ENCODE measurements around the gene DPCD. TPM values are rescaled to one million over a fixed set of nuclear protein-coding genes. Genes with fewer than 3 reads are reported as not detected.

Gene DPCD
- 3.6 and 4.8 TPM in 2 replicates for total RNA-seq

DNA sequence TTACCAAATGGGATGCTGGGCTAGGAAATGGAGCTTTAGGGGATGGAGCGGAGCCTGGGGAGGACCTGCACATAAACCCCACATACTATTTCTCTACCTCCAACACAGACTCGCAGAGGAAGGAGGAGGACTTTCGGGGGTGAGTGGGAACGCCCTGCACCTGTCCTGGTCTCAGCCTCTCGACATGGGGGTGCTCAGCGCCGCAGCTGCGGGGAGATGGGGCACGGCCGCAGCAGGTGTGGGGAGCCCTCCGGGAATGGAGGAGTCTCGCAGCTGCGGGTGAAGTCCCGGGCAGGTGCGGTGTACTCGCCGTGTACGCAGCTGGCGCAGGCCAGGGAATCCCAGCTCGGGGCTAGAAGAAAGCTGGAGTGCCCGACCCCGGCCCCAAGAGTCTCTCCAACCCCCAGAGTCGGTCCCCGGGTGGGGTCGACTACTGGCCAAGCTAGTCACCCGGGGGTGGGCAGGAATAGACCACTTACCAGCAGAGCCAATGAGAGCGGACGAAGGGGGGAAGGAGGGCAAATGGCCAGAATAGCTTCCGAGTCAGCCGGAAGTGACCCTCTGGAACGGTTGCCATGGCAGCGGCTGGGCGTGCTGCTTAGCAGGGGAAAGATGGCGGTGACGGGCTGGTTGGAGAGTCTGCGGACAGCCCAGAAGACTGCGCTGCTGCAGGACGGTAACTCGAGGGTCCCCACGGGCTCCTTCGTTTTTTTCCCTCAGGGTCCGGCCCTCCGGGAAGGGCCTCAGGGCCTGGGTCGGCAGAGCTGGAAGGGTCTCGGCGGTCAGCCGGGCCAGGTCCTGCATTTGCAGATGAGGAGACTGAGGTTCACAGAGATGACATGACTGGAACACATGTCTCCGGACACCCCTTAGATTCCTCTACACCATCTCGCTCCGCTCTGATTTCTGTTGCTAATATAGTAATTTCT is at the start of gene DPCD, which contains the start of gene POLL:
Gene DPCD (plus strand): TSS at position 597 of the 929 bp plus-strand sequence. CDS start 16 bp downstream, at position 613.
Gene POLL (minus strand): TSS at position 533 of the 929 bp plus-strand sequence. CDS start 897 bp downstream, outside the sequence.
- peaks cover 11% of the 10 kb centered on the region for H3K36me3 Mint-ChIP-seq (ENCODE audit: low read depth)
- no peaks in the 10 kb centered on the region for H3K9me3 Mint-ChIP-seq
- peak within 1 kb of the TSS; percentile 93 for H3K4me3 Mint-ChIP-seq
- H3K27me3 Mint-ChIP-seq (ENCODE audit: insufficient read depth), result peaks cover 4% of the 10 kb centered on the region
- peak within 1 kb of the TSS; percentile 81 for H3K27ac Mint-ChIP-seq
- peaks cover 24% of the 10 kb centered on the region for H3K4me1 Mint-ChIP-seq (ENCODE audit: low read depth)
- peak; percentile 85 for DNase-seq (ENCODE audit: low spot score)
- intact Hi-C loops (cut with micrococcal nuclease), result loop anchor here (1.0 to 5.0 kb wide), 5 partner anchors 107 to 675 kb away; partner anchors contain the start of genes FBXW4, NOLC1, NPM3 and SLF2

DNA sequence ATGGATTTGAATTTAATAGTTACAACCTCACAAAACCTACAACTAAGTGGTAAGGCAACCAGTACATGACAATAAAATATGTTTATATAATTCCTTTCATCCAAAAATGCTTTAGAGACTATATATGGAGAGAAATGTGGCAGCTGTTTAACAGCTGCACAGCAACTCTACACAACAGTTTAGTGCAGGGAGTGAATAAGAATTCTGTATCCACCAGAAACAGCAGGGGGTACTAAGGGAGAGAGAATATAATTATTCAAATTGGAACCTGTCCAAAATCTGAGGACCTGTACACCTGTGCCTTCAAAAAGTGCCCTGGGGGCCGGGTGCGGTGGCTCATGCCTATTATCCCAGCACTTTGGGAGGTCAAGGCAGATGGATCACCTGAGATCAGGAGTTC is 49.7 kb upstream of the DPCD start:
- Mint-ChIP-seq H3K27ac (no peak overlapping the region), H3K4me1 (ENCODE audit: low read depth) (peaks cover 5% of the 10 kb centered on the region), H3K4me3 (no peak overlapping the region), H3K27me3 (ENCODE audit: insufficient read depth) (no peaks in the 10 kb centered on the region), H3K9me3 (no peaks in the 10 kb centered on the region), H3K36me3 (ENCODE audit: low read depth) (peaks cover 6% of the 10 kb centered on the region)
- no peak for DNase-seq (ENCODE audit: low spot score)
- intact Hi-C loops (cut with micrococcal nuclease), result no loop called here

DNA sequence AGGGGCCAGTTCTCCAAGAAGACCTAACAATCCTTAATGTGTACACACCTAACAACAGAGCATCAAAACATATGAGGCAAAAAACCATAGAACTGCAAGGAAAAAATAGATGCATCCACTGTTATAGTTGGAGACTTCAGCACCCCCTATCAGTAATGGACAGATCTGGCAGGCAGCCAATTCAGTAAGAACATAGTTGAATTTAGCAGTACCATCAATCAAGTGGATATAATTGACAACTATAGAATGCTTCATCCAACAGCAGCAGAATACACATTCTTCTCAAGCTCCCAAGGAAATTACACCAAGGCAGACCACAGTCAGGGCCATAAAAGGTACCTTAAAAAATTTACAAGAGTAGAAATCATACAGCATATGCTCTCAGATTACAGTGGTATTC is 42.2 kb upstream of the DPCD start:
- no peaks in the 10 kb centered on the region for H3K27me3 Mint-ChIP-seq (ENCODE audit: insufficient read depth)
- no peaks in the 10 kb centered on the region for H3K4me1 Mint-ChIP-seq (ENCODE audit: low read depth)
- no peak overlapping the region for H3K27ac Mint-ChIP-seq
- intact Hi-C loops (cut with micrococcal nuclease), result no loop called here
- DNase-seq (ENCODE audit: low spot score), result no peak
- no peak overlapping the region for H3K4me3 Mint-ChIP-seq
- H3K36me3 Mint-ChIP-seq (ENCODE audit: low read depth), result peaks cover 5% of the 10 kb centered on the region
- H3K9me3 Mint-ChIP-seq, result no peaks in the 10 kb centered on the region

DNA sequence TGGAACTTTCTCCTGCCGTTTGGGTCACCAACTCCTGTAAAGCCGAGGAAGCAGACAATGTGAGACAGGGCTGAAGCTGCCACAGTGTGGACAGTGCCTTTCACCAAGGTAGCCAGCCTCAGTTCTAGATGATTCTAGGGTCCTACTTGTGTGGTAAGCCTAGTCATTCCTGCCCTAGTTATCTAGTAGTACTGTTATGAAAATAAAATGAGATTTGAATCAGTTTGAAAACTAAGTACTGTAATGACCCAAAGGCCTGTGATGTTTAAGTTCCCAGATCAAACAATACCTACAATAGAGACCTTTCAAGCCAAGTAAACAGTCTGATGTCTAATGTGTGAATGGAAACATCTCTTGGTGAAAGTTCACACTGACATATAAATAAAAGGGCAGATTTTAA is 37.2 kb upstream of the DPCD start:
- no peaks in the 10 kb centered on the region for H3K9me3 Mint-ChIP-seq
- H3K4me3 Mint-ChIP-seq, result no peak overlapping the region
- H3K4me1 Mint-ChIP-seq (ENCODE audit: low read depth), result no peaks in the 10 kb centered on the region
- no peaks in the 10 kb centered on the region for H3K27me3 Mint-ChIP-seq (ENCODE audit: insufficient read depth)
- DNase-seq (ENCODE audit: low spot score), result no peak
- H3K27ac Mint-ChIP-seq, result no peak overlapping the region
- H3K36me3 Mint-ChIP-seq (ENCODE audit: low read depth), result peaks cover 26% of the 10 kb centered on the region
- intact Hi-C loops (cut with micrococcal nuclease), result no loop called here

DNA sequence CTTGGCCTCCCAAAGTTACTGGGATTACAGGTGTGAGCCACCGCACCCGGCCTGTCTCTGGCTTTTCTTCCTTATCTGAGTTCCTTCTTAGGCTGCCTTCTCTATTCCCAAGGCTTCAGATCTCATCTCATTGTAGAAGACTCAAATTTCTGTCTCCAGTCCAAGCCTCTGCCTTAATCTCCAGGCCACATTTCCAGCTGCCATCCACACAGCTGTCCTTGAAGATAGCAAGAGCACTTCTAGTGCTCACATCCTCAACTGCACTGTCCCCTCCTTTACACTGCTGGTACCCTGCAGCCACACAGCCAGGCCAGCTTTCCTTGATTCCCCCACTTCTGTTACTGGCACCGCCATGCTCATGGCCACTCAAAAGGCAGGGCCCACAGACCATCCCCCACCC is 35.7 kb upstream of the DPCD start:
- Mint-ChIP-seq H3K4me1 (ENCODE audit: low read depth) (no peaks in the 10 kb centered on the region), H3K36me3 (ENCODE audit: low read depth) (peaks cover 26% of the 10 kb centered on the region), H3K4me3 (no peak overlapping the region), H3K27me3 (ENCODE audit: insufficient read depth) (no peaks in the 10 kb centered on the region), H3K27ac (no peak overlapping the region), H3K9me3 (no peaks in the 10 kb centered on the region)
- intact Hi-C loops (cut with micrococcal nuclease), result no loop called here
- no peak for DNase-seq (ENCODE audit: low spot score)

DNA sequence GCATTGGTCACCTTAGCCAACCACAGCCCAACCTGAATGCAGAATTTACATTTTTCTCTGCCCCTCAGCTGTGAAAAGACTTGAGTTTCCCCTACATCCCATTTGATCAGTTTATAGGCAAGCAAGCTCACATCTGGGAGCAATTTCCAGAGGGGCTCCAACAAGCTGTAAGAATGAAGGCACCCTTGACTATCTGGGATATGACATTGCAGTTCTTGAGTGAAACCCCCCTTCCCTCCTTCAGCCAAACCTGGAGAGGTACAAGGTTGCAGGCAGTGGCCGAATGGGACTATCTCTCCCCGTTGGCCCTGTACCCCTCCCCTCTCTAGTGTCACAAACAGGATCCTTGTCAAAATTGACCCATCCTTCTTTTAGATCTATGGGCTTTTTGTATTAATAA is 30.6 kb upstream of the DPCD start:
- Mint-ChIP-seq H3K4me3 (no peak overlapping the region), H3K27me3 (ENCODE audit: insufficient read depth) (no peaks in the 10 kb centered on the region), H3K4me1 (ENCODE audit: low read depth) (peaks cover 15% of the 10 kb centered on the region), H3K27ac (no peak overlapping the region), H3K9me3 (no peaks in the 10 kb centered on the region), H3K36me3 (ENCODE audit: low read depth) (peaks cover 21% of the 10 kb centered on the region)
- intact Hi-C loops (cut with micrococcal nuclease), result no loop called here
- no peak for DNase-seq (ENCODE audit: low spot score)

DNA sequence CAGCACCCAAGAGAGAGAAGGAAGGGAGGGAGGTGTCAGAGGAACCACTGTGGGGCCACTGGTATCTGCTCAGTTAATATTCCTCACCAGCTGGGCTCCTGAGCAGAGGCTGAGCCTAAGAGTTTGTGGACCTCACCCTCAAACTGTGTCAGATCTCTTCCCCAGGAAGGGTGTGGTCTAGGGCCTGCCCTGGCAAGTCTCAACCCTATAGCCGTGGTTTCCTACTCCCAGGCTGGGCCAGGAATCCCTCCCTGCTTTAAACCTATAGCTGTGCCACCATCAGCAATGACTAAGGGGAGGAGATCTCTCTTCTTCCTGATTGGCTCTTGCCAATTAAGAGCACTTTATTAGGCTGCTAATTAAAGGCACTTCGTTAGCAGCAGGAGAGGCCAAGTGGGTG is 29.9 kb upstream of the DPCD start:
- no peak for DNase-seq (ENCODE audit: low spot score)

DNA sequence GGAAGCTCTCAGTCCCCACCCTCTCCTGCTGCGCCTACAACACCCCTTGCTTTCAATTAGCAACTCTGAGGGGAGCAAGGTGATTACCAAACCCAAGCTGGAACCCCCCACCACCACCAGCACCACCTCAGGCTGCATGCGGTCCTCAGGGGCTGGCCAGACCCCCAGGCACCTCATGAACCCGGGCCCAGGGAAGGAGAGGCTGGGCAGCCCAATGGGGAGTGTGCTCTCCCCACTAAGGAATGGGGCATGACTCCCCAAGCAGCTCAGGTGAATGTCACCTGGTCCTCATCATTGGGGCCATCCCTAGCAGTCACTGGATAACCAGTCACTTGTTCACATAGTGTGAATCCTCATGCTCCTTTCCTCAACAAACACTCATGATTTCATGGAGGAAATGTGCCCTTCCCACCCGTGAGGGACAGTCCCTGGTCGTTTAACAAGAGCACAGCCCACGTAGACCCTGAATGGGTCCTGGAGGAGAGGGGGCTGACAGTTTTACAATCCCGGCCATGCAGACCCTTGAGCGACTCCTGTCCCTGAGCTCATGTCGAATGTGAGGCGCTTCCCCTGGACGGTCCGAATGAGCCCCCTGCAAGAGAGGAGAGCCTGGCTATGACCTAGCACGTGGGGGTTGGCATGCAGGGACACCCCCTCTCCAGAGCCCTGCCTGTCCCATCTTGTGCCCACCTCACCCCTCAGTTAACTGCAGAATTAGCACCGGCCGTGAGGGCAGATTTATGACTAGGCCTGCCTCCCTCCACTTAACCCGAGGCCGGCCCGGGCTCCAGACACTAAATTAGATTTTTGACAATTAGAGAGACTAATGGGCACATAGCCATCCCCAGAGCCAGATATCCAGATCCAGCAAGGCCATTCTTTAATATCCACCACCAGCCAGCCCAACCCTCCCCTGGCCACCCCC is 29.2 kb upstream of the DPCD start:
- Mint-ChIP-seq H3K27me3 (ENCODE audit: insufficient read depth) (peaks cover 6% of the 10 kb centered on the region), H3K9me3 (no peaks in the 10 kb centered on the region), H3K4me1 (ENCODE audit: low read depth) (peaks cover 15% of the 10 kb centered on the region), H3K36me3 (ENCODE audit: low read depth) (peaks cover 12% of the 10 kb centered on the region), H3K27ac (peak overlapping the region; percentile 73), H3K4me3 (no peak overlapping the region)
- intact Hi-C loops (cut with micrococcal nuclease), result no loop called here
- no peak for DNase-seq (ENCODE audit: low spot score)

More for the DNA sequence above, 29.9 kb upstream of the DPCD start:
- H3K36me3 Mint-ChIP-seq (ENCODE audit: low read depth), result peaks cover 15% of the 10 kb centered on the region
- H3K27ac Mint-ChIP-seq, result peak overlapping the region; percentile 73
- H3K4me3 Mint-ChIP-seq, result peak overlapping the region; percentile 32
- H3K27me3 Mint-ChIP-seq (ENCODE audit: insufficient read depth), result no peaks in the 10 kb centered on the region
- no peaks in the 10 kb centered on the region for H3K9me3 Mint-ChIP-seq
- intact Hi-C loops (cut with micrococcal nuclease), result no loop called here
- peaks cover 15% of the 10 kb centered on the region for H3K4me1 Mint-ChIP-seq (ENCODE audit: low read depth)

DNA sequence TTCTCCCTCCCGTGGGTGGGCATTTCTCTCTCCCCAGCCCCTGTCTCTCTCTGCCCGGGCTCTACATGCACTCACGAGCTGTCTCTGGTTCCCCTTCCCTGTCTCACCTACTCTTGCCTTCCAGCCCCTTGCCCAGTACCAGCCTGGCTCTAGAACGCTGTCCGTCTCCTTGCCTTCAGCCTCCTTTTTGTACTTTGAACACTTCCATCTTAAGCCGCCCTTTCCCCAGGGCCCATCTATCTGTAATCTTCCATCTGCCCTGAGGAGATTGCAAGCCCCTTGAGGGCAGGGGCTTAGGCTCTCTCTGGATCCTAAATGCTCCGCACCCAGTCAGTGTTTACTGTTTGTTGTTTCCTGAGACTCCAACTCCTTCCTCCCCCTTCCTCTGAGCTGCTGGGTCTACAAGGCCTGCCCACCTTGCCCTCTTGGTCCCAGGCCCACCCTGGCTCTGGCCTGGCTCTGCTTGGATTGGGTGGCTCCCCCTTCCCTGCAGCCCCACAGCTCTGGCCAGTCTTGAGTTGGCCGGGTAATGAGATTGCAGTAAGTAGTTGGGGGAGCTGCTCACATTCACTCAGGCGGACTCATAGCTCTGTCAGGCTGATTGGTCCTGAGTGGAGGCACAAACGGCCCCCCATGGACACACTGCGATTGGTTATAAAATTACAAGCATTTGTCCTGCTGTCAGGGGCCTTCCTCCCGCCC is 28.4 kb upstream of the DPCD start:
- H3K27ac Mint-ChIP-seq, result no peak overlapping the region
- H3K4me1 Mint-ChIP-seq (ENCODE audit: low read depth), result peaks cover 15% of the 10 kb centered on the region
- H3K36me3 Mint-ChIP-seq (ENCODE audit: low read depth), result peaks cover 8% of the 10 kb centered on the region
- H3K4me3 Mint-ChIP-seq, result no peak overlapping the region
- intact Hi-C loops (cut with micrococcal nuclease), result no loop called here
- H3K9me3 Mint-ChIP-seq, result no peaks in the 10 kb centered on the region
- DNase-seq (ENCODE audit: low spot score), result no peak
- H3K27me3 Mint-ChIP-seq (ENCODE audit: insufficient read depth), result peaks cover 10% of the 10 kb centered on the region

DNA sequence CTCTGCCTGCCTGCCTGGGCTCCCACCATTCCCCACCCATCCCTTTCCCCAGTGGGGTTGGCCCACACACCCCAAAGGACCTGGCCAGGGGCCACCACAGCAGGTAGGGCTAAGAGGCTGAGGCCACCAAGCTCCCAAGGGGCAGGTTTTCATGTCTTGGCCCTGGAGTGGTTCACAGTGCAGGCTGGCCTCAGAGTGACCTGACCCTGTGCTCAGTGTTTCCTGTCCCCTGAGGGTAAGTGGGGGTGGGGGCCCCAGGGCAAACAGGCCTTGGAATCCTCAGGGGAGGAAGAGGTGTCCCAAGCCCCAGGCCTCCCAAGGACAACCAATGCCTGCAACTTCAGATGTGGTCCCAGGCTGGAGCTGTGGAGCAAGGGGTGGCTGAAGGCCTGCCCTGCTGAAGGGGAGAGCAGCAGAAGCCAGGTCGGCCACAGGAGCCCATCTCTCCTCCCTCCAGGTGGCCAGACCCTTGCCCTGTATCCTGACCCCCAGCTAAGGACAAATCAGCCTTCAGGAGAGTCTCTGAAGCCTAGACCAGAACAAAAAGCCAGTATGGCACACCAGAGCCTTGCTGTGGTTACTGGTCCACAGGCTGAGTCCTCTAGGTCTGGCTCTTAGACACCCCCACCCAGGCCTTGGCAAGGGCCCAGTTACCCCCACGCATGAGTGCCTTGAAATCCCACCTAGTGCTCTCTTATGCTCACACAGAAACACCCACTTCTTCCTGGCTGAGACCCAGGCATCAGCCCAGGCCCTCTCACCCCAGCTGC is 27.6 kb upstream of the DPCD start:
- intact Hi-C loops (cut with micrococcal nuclease), result no loop called here
- H3K9me3 Mint-ChIP-seq, result no peaks in the 10 kb centered on the region
- peaks cover 15% of the 10 kb centered on the region for H3K4me1 Mint-ChIP-seq (ENCODE audit: low read depth)
- peaks cover 17% of the 10 kb centered on the region for H3K27me3 Mint-ChIP-seq (ENCODE audit: insufficient read depth)
- H3K4me3 Mint-ChIP-seq, result no peak overlapping the region
- DNase-seq (ENCODE audit: low spot score), result no peak
- H3K27ac Mint-ChIP-seq, result no peak overlapping the region
- peaks cover under 1% of the 10 kb centered on the region for H3K36me3 Mint-ChIP-seq (ENCODE audit: low read depth)

DNA sequence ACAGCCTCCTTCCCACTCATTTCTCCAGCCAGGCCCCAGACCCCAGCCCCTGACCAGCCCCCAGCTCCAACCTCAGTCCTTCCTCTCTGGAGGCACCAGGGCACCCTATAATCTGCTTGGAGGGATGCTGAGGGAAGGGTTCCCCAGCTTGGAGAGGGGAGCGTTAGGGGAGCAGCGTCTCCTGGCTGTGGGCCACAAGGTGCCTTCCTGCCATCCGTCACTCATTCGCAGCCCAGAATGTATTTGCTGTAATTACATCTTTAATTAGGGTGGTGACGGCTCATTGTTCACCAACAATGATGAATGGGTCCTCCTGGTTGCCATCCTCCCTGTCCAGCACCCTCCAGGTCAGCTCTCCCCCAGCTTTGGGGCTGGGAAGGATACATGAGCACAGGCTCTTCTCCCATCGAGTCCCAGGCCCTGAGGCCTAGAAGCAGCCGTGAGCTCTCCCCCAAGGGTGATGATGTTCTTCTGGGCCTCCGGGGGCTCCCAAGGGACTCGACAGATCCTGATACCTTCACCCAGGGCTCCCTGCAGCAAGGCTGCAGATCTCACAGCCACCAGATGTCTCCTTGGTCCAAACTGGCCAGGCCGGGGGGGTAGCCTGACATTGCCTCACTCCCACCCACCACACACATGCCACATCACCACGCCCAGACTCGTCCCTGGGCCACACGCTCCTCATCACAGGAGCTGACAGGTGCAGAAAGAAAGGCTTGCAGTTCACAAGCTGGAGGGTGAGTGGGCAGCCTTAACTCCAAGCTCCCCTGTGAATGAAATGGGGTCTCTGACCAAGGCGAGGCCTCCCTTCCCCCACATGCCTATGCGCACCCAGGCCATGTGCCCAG is 26.8 kb upstream of the DPCD start:
- no peaks in the 10 kb centered on the region for H3K36me3 Mint-ChIP-seq (ENCODE audit: low read depth)
- H3K9me3 Mint-ChIP-seq, result no peaks in the 10 kb centered on the region
- no peak for DNase-seq (ENCODE audit: low spot score)
- peaks cover 15% of the 10 kb centered on the region for H3K4me1 Mint-ChIP-seq (ENCODE audit: low read depth)
- intact Hi-C loops (cut with micrococcal nuclease), result no loop called here
- H3K4me3 Mint-ChIP-seq, result no peak overlapping the region
- no peak overlapping the region for H3K27ac Mint-ChIP-seq
- H3K27me3 Mint-ChIP-seq (ENCODE audit: insufficient read depth), result peaks cover 25% of the 10 kb centered on the region

All from activated T-helper 1 cell treated with anti-CD3 and anti-CD28 coated beads, Interleukin-12 subunit alpha, Interleukin-12 subunit beta, Interleukin-2, Interleukin-4 antibody, amounts not matched to agents 30 ng/mL and 10 ng/mL and 1 ng/mL, durations not matched to agents 14 hours and 24 hours and 36 hours (primary cell).